Stomach (tissue), 9 donors: ENCODE measurements around the gene ROBO3. TPM values are rescaled to one million over a fixed set of nuclear protein-coding genes. Genes with fewer than 3 reads are reported as not detected.

Source experiments
- DNase-seq, 2 donors: peaks; one replicate each; pipeline versions ENCODE4 v3.0.0 to v3.0.0-alpha.2; 2013 to 2019
- H3K27ac ChIP-seq, 5 donors: fragments of 200-600 bp in 4 of 5; sonication (generic) in 4 of 5; one replicate each; pipeline ENCODE4 v1.5.1; 2013 to 2019; ENCODE audit warnings: mild to moderate bottlenecking in 1 of 5, moderate library complexity in 1 of 5
- H3K27me3 ChIP-seq, 3 donors: fragments of 200-600 bp; sonication (generic); one replicate each; pipeline ENCODE4 v1.5.1; 2017 to 2019; ENCODE audit warnings: mixed run types in 1 of 3
- H3K36me3 ChIP-seq, 4 donors: fragments of 200-600 bp; sonication (generic); 1 replicate in 3 of 4; 2 replicates in 1 of 4; pipeline ENCODE4 v1.5.1; 2016 to 2019
- H3K4me1 ChIP-seq, 4 donors: fragments of 200-600 bp; sonication (generic); one replicate each; pipeline ENCODE4 v1.5.1; 2016 to 2019
- H3K4me3 ChIP-seq, 4 donors: fragments of 200-600 bp; sonication (generic) in 3 of 4; one replicate each; pipeline ENCODE4 v1.5.1; 2016 to 2019; ENCODE audit warnings: mild to moderate bottlenecking in 1 of 4
- H3K9me3 ChIP-seq, 4 donors: fragments of 200-600 bp; sonication (generic); one replicate each; pipeline ENCODE4 v1.5.1; 2016 to 2019
- EP300 ChIP-seq: sonication (generic); formaldehyde crosslinking; IDR thresholded peaks from one replicate; pipeline ENCODE4 v1.6.1; 2017; ENCODE audit warnings: antibody characterized with exemption
- POLR2A ChIP-seq, 4 donors: fragments of 450-650 bp; IDR thresholded peaks; one replicate each; pipeline ENCODE4 v1.6.1; 2016; ENCODE audit warnings: antibody characterized with exemption in 4 of 4, control low read depth in 2 of 4, mild to moderate bottlenecking in 1 of 4, moderate library complexity in 1 of 4
- POLR2AphosphoS5 ChIP-seq, 3 donors: sonication (generic); formaldehyde crosslinking; IDR thresholded peaks; one replicate each; pipeline ENCODE4 v1.6.1; 2016; ENCODE audit warnings: antibody characterized with exemption in 3 of 3
- WGBS, 5 donors: extraction: QIAGEN DNeasy Blood & Tissue Kit in 3 of 5; methylation state at CpG; one replicate each; pipeline versions ENCODE4 v1.1.5 to v1.1.7; 2013 to 2018; 5-methylcytosine and 5-hydroxymethylcytosine counted together
- intact Hi-C: fragments of 100-400 bp; cut with DNase I; formaldehyde crosslinking; loops from one replicate; pipeline ENCODE4 v1.15.1; 2023; ENCODE audit warnings: low total_unique reads
- polyA plus RNA-seq, 3 donors: library from polyadenylated mRNA; stranded (reverse); fragments of 200-250 nt; gene quantifications; one replicate each; pipeline ENCODE4 v1.2.3, GENCODE V29; 2013
- total RNA-seq, 5 donors: library from RNA; depleted of rRNA; stranded (reverse); fragments of >200 nt; gene quantifications; one replicate each; pipeline versions ENCODE4 v1.1.0 to v1.2.3, GENCODE V29; 2014 to 2016
- TF ChIP-seq, protein P1 (sequence below), 7 experiments: fragments of 450-650 bp in 4 of 7; fragments of 200-600 bp in 3 of 7; sonication (generic) in 3 of 7; IDR thresholded peaks; one replicate each; pipeline ENCODE4 v1.5.1; 2016 to 2019; ENCODE audit warnings: antibody characterized with exemption in 7 of 7, control low read depth in 2 of 7, mild to moderate bottlenecking in 1 of 7
- donor health status: healthy with polysubstance abuse.
- donor health status: Bipolar disorder and iron deficiency.
- donor health status: healthy.

The ROBO3 gene
- total and polyA plus RNA-seq, 8 donors = 1.7 to 39.1 (median 5.1) TPM; not detected in 1

DNA sequence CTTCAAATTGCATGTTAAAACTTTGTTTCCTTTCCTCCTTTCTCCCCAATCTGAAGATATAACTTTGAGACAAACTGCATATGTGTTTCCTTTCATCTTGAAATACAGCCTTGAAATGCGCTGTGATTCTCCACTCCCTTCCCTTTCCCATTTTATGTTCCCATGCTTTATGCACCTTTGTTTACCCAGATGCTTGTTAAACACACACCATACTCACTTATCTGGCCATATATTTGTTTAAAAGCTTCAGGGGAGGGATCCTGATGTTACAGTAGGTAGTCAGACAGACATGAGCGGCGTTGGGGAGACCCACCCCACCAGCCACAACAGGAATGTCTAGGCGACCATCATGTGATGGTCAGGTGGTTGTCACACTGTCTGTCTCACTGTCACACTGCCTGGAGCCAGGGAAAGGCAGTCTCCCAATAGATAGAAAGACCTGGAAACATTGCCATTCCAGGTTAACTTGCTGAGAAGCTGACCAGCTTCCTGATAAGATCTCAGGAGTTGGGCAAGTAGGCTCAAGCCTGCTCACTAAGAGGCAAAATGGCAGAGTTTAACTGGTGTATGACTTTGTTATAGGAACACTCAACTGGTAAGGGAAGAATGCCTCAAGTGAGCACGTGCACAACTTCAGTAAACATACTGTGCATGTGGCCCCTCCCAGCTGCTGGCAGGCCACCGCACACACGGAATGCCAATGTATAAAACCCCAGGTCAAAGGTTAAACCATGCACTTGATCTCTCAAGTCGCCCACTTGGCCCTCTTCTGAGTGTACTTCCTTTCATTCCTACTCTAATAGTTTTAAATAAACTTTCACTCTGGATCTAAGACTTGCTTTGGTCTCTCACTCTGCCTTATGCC, 41.5 kb upstream of the ROBO3 start:
- peak in 1 of 2 donors; percentile 20 for DNase-seq
- WGBS, 5 donors = 41 to 54% (median 46%) methylated on average over 8 of the region's 8 CpGs
- H3K4me3 ChIP-seq = no peak overlapping the region

DNA sequence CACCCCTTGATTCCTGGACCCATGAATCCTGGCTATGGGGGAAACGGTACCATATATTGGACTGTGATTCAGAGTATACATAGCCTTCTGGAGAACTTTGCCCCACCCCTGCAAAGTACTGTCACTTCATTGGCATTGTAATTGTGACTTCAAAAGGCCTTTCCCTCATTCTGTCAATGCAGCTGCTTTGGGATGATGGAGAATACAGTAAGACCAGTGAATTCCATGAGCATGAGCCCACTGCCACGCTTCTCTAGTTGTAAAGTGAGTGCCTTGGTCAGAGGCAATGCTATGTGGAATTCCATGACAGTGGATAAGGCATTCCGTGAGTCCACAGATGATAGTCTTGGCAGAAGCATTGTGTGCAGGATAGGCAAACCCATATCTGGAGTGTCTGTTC, 39.4 kb upstream of the ROBO3 start:
- H3K27ac ChIP-seq = no peak overlapping the region
- H3K4me1 ChIP-seq = no peaks in the 10 kb centered on the region
- no peaks in the 10 kb centered on the region for H3K36me3 ChIP-seq
- 51 to 92% (median 78%) methylated on average over 3 of the region's 3 CpGs for WGBS, 5 donors
- intact Hi-C loops = no loop called here
- DNase-seq = no peak
- H3K4me3 ChIP-seq = no peak overlapping the region
- H3K27me3 ChIP-seq = peaks cover 0 to 19% (median 0%) of the 10 kb centered on the region in 3 donors
- TF ChIP-seq, protein P1, sequence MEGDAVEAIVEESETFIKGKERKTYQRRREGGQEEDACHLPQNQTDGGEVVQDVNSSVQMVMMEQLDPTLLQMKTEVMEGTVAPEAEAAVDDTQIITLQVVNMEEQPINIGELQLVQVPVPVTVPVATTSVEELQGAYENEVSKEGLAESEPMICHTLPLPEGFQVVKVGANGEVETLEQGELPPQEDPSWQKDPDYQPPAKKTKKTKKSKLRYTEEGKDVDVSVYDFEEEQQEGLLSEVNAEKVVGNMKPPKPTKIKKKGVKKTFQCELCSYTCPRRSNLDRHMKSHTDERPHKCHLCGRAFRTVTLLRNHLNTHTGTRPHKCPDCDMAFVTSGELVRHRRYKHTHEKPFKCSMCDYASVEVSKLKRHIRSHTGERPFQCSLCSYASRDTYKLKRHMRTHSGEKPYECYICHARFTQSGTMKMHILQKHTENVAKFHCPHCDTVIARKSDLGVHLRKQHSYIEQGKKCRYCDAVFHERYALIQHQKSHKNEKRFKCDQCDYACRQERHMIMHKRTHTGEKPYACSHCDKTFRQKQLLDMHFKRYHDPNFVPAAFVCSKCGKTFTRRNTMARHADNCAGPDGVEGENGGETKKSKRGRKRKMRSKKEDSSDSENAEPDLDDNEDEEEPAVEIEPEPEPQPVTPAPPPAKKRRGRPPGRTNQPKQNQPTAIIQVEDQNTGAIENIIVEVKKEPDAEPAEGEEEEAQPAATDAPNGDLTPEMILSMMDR (IDR thresholded peaks at IDR 0.05) = no peak
- TF ChIP-seq POLR2A (IDR thresholded peaks at IDR 0.05) = no peak
- H3K9me3 ChIP-seq = no peaks in the 10 kb centered on the region

More for the DNA sequence above, 41.5 kb upstream of the ROBO3 start:
- no peaks in the 10 kb centered on the region for H3K4me1 ChIP-seq
- peaks cover 0 to 28% (median 0%) of the 10 kb centered on the region in 3 donors for H3K27me3 ChIP-seq
- H3K36me3 ChIP-seq = no peaks in the 10 kb centered on the region
- TF ChIP-seq POLR2A (IDR thresholded peaks at IDR 0.05) (no peak), POLR2AphosphoS5 (IDR thresholded peaks at IDR 0.05) (no peak)
- H3K9me3 ChIP-seq = no peaks in the 10 kb centered on the region
- intact Hi-C loops = no loop called here
- no peak overlapping the region for H3K27ac ChIP-seq

DNA sequence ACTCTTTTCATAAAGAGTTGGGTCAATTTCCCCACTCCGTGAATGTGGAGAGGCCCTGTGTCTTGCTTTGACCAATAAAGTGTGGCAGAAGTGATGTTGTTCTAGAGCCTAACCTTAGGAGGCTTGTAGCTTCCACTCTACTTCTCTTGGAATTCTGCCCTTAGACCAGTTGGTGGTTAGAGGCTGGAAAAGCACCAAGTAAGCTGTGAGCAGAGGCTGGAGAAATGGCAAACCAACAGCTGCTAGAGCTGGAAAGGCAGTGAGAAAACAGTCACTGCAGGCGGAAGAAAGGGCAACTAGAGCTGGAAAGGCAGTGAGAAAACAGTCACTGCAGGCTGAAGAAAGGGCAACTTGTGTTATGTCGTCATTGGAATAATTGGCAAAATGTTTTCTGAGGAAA, 35.2 kb upstream of the ROBO3 start:
- intact Hi-C loops = no loop called here
- Histone ChIP-seq H3K36me3 (no peaks in the 10 kb centered on the region), H3K4me3 (no peak overlapping the region), H3K9me3 (no peaks in the 10 kb centered on the region), H3K27ac (no peak overlapping the region), H3K27me3 (peaks cover 0 to 25% (median 0%) of the 10 kb centered on the region in 3 donors), H3K4me1 (no peaks in the 10 kb centered on the region)
- 71 to 79% (median 75%) methylated on average over 3 of the region's 3 CpGs for WGBS, 5 donors
- TF ChIP-seq EP300 (no peak), POLR2AphosphoS5 (IDR thresholded peaks at IDR 0.05) (no peak), POLR2A (IDR thresholded peaks at IDR 0.05) (no peak)
- TF ChIP-seq, protein P1 (IDR thresholded peaks at IDR 0.05) = no peak
- no peak for DNase-seq

DNA sequence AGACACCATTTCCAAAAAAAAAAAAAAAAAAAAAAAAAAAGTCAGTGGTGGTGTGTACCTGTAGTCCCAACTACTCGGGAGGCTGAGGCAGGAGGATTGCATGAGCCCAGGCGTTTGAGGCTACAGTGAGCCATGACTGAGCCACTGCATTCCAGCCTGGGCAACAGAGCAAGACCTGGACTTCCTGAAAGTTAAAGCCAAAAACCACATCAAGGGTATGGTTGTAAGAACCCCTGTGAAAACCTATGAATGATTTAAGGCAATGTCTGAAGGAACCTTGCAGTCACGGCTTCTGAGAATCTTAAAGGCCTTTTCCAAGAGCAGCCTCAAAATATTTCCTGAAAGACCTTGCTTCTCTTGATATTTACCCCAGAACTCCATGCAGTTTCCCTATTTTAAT, 34.5 kb upstream of the ROBO3 start:
- TF ChIP-seq, protein P1 (IDR thresholded peaks at IDR 0.05) = no peak
- TF ChIP-seq POLR2AphosphoS5 (IDR thresholded peaks at IDR 0.05) (no peak), EP300 (no peak), POLR2A (IDR thresholded peaks at IDR 0.05) (no peak)
- Histone ChIP-seq H3K4me3 (no peak overlapping the region), H3K4me1 (peaks cover 0 to 4% (median 0%) of the 10 kb centered on the region in 4 donors), H3K9me3 (no peaks in the 10 kb centered on the region), H3K27me3 (peaks cover 0 to 25% (median 0%) of the 10 kb centered on the region in 3 donors), H3K27ac (no peak overlapping the region), H3K36me3 (no peaks in the 10 kb centered on the region)
- intact Hi-C loops = no loop called here
- no peak for DNase-seq
- WGBS, 5 donors = 79 to 97% (median 96%) methylated on average over 3 of the region's 3 CpGs

DNA sequence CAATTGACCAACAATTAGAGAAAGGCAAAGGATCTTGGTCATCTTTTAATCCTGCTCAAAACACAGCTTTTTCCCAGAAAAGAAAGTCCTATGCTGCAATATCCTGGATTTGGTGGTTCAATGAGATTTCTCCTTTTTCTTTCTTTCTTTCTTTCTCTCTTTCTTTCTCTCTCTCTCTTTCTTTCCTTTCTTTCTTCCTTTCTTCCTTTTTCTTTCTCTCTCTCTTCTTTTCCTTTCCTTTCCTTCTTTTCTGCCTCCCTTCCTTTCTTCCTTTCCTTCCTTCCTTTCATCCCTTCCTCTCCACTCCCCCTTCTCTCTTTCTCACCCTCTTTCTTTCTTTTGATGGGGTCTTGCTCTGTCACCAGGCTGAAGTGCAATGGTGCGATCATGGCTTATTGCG, 33.3 kb upstream of the ROBO3 start:
- intact Hi-C loops = no loop called here

More for the DNA sequence above, 33.3 kb upstream of the ROBO3 start:
- H3K27me3 ChIP-seq = peaks cover 0 to 21% (median 0%) of the 10 kb centered on the region in 3 donors
- no peaks in the 10 kb centered on the region for H3K36me3 ChIP-seq
- no peak overlapping the region for H3K4me3 ChIP-seq
- 94 to 100% (median 96%) methylated on average over 2 of the region's 2 CpGs for WGBS, 5 donors
- DNase-seq = no peak
- H3K4me1 ChIP-seq = peaks cover 0 to 11% (median 9%) of the 10 kb centered on the region in 4 donors
- no peaks in the 10 kb centered on the region for H3K9me3 ChIP-seq
- H3K27ac ChIP-seq = no peak overlapping the region
- TF ChIP-seq POLR2AphosphoS5 (IDR thresholded peaks at IDR 0.05) (no peak), POLR2A (IDR thresholded peaks at IDR 0.05) (no peak)
